Activated naive CD4-positive, alpha-beta T cell treated with anti-CD3 and anti-CD28 coated beads, Interleukin-2, amount 50 U/mL, for 24 hours (primary cell): ENCODE measurements around the gene BMP4.

Experiments used
- H3K27ac Mint-ChIP-seq: one replicate; pipeline ENCODE4 v1.8.0; 2021; ENCODE audit warnings: mild to moderate bottlenecking, mixed read lengths
- H3K27me3 Mint-ChIP-seq: one replicate; pipeline ENCODE4 v1.8.0; 2021; ENCODE audit warnings: mixed read lengths
- H3K36me3 Mint-ChIP-seq: one replicate; pipeline ENCODE4 v1.8.0; 2021; ENCODE audit warnings: mixed read lengths
- H3K4me1 Mint-ChIP-seq: one replicate; pipeline ENCODE4 v1.8.0; 2021; ENCODE audit warnings: mixed read lengths
- H3K4me3 Mint-ChIP-seq: one replicate; pipeline ENCODE4 v1.8.0; 2021; ENCODE audit warnings: mild to moderate bottlenecking, mixed read lengths
- H3K9me3 Mint-ChIP-seq: one replicate; pipeline ENCODE4 v1.8.0; 2021; ENCODE audit warnings: mixed read lengths

The BMP4 gene

DNA sequence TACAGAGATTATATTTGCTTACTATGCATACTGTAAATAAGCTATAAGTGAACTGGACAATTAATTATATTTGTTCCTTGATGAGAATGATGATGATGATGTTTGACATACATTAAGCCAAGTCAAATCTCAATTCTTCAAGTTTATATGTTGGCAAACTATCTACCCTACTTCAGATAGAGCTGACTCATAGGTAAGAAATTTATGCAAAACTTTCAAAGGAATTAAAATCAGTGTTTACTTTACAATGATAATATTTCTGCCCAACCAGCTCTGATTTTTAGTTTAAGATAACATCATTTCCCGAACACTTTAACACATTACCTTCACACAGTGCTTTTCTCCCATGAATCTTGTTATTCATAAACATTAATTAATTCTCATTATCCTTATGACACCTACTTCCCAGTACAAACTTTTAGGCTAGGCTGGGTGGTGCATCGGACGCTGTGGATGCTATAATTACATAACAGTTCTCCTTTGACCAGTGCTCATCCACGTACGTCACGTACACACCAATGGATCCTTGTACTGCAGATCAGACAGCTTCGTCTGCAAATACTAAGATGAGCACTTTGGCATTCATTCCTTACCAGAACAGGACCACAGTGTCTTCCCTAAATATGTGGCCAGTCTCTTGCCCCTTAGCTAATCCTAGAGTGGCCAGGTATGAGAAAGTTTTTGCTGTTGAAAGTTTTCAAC lies 18.3 kb downstream of the BMP4 start:
- Mint-ChIP-seq H3K36me3 (no peaks in the 10 kb centered on the region), H3K27me3 (peaks cover 8% of the 10 kb centered on the region), H3K27ac (no peak overlapping the region), H3K4me1 (no peaks in the 10 kb centered on the region), H3K9me3 (no peaks in the 10 kb centered on the region), H3K4me3 (no peak overlapping the region)

DNA sequence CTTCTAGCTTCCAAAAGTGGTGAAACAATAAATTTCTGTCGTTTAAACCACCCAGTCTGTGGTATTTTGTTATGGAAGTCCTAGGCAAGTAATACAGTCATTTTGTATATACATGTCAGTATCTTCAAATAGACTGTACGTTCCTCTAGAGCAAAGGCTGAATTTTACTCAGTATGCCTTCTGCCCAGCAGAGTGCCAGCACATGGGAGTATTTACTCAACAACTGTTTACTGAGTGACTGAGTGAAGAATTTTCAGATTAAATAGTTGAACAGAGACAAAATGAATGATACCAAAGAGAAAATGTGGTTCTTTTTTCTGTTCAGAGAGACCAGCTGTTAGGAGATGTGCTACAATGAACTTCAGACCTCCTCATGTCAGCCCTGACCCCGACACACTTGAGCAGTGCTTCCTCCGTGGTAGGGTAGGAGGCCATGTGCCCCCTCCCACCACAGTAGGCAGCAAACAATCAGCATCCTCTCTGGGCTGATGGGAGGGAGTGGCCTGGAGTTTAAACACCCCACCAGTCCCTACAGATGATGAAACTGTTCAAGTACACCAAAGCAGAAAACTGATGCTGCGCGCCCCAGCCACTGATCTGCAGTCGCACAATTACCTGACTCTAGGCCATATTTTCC lies 21.7 kb downstream of the BMP4 start:
- H3K27ac Mint-ChIP-seq: no peak overlapping the region
- H3K4me1 Mint-ChIP-seq: no peaks in the 10 kb centered on the region
- no peak overlapping the region for H3K4me3 Mint-ChIP-seq
- no peaks in the 10 kb centered on the region for H3K9me3 Mint-ChIP-seq
- peaks cover 6% of the 10 kb centered on the region for H3K27me3 Mint-ChIP-seq
- H3K36me3 Mint-ChIP-seq: no peaks in the 10 kb centered on the region

DNA sequence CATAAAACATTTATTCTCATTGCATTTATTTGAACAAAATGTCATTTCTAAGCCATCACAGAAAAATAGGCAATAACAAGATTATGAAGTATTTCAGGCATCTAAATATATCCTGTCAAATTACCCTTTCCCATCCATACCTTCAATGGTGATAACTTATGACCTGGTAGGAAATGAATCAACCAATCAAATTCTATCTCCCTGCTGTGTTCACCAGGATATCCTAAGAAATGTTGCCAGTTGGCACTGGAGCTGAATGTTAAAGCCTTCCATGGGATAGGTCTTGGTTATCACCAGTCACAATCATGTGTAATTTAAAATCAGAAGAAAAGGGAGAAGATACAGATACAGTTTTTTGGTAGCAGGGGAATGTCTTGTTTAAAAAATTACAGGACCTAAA lies 23.7 kb downstream of the BMP4 start:
- H3K27ac Mint-ChIP-seq: no peak overlapping the region
- no peaks in the 10 kb centered on the region for H3K4me1 Mint-ChIP-seq

DNA sequence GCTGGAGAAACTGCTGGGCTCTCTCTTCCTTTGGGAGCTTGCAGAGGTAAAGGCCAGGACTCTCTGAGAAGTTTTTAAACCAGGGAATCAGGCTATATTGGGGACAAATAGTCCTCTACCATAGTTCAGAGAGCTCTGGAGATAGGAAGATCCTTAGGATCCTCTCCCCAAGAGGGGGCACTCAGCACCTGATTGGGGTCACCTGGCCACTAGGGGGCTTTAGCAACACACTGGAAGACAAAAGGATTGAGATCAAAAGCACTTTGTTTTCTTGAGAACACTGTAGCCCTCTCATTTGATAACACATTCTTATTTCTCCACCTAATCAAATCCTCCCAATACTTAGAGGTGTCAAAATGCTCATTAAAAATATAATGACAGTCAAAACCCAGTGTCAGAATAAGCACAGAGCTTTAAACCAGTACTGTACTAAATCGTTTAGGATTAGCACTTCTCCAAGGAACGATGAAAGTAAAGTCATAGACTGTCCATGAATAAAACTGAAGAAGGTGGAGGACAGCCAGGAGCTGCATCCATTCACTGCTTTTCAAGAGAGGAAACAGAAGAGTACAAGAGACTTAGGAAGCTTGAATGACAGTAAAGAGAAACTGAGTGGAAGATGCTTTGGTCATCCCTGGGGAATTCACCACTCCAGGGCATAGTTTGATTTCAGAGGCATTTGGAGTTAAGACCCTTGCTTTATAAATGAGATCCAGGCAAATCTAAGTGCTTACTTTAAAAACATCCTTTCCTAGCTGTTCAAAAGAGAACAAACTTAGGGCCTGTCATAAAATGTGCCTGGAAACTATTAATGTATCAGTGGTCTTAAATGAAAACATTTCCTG lies 26.5 kb downstream of the BMP4 start:
- Mint-ChIP-seq H3K9me3 (no peaks in the 10 kb centered on the region), H3K4me1 (no peaks in the 10 kb centered on the region), H3K4me3 (no peak overlapping the region), H3K27ac (no peak overlapping the region), H3K36me3 (no peaks in the 10 kb centered on the region), H3K27me3 (peaks cover 11% of the 10 kb centered on the region)

More for the DNA sequence above, 23.7 kb downstream of the BMP4 start:
- Mint-ChIP-seq H3K9me3 (no peaks in the 10 kb centered on the region), H3K4me3 (no peak overlapping the region), H3K36me3 (no peaks in the 10 kb centered on the region), H3K27me3 (peaks cover 5% of the 10 kb centered on the region)

DNA sequence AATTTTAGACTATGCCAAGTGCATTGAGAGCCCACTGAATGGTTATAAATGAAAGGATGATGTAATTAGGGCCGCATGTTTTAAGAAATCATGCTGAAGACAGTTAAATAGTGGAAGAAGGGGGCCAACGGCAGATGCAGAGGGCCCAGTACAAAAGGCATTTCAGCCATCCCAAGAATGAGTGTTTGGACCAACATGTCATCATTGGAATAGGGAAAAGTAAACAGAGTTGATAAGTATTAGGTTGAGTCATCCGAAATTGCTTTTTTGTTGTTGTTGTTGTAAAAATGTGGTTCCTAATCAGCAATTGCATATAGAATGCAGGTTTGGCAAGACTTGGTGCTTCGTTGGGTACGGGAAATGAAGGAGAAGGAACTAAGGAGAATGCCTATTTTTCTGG lies 29.5 kb downstream of the BMP4 start:
- Mint-ChIP-seq H3K9me3 (no peaks in the 10 kb centered on the region), H3K4me3 (no peak overlapping the region), H3K4me1 (no peaks in the 10 kb centered on the region), H3K36me3 (no peaks in the 10 kb centered on the region), H3K27me3 (peaks cover 13% of the 10 kb centered on the region), H3K27ac (no peak overlapping the region)

DNA sequence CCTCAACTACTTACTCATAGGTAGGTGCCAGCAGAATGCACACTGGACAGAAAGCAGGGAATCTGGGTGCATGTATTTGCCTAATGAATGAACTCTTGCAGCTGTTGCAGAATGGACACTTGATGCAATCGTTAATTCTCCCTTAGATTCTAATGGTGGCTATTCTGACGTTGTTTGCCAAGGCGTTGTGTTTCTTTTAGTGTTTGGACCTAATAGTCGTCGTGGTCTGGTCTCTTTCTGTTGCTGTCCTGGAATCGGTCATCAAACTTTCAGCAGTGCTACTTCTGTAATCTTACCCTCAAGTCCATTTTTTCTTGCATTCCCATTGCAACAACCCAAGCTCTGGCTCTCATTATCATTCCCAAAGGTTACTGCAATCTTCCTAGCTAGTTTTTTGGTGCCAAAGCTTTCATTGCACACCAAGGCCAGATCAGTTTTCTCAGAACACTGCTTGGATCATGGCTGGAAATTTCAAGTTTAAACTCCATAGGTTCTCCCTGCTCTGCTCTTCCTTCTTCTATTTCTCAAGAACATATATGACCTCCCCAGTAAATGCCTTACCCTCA lies 31.3 kb downstream of the BMP4 start:
- Mint-ChIP-seq H3K27ac (no peak overlapping the region), H3K4me3 (no peak overlapping the region), H3K27me3 (peaks cover 13% of the 10 kb centered on the region), H3K4me1 (no peaks in the 10 kb centered on the region), H3K36me3 (no peaks in the 10 kb centered on the region), H3K9me3 (no peaks in the 10 kb centered on the region)

DNA sequence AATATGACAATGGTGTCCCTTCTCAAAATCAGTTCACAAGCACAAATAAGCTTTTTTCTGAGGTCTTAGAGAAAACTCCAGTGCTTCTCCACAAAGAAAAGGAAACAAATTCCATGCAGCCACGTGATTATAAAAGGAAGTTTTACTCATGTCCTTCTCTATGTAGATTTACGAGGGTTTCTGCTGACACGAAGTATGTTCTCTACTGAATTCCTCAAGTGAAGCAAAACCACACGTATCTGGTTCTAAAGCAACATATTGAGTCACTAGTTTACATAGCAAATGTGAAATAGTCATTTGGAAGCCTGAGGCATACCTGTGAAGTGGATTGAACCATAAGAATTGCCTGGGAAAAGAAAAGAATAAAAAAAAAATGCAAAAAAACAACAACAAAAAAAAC lies 31.9 kb downstream of the BMP4 start:
- no peaks in the 10 kb centered on the region for H3K9me3 Mint-ChIP-seq
- H3K4me1 Mint-ChIP-seq: no peaks in the 10 kb centered on the region
- H3K36me3 Mint-ChIP-seq: no peaks in the 10 kb centered on the region
- peaks cover 12% of the 10 kb centered on the region for H3K27me3 Mint-ChIP-seq
- H3K27ac Mint-ChIP-seq: no peak overlapping the region
- no peak overlapping the region for H3K4me3 Mint-ChIP-seq

DNA sequence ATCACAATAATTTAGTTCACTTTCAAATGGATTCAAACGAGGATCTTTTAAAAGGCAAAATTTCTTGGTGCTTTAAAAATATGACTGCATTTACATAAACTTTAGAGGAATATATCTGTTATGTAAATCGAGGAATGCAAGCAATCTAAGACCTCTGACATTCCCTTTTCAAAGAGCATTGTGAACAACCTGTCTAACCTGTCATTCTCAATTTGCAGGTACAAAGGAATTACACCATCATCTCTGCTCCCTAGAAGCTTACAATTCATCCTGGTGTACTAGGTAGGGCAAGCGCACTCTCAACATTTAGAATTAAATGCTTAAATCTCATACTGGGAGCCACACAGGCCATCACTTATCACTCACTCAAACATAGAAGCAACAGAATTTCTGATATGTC lies 35.6 kb downstream of the BMP4 start:
- Mint-ChIP-seq H3K36me3 (no peaks in the 10 kb centered on the region), H3K27ac (no peak overlapping the region), H3K4me3 (no peak overlapping the region), H3K27me3 (peaks cover 5% of the 10 kb centered on the region), H3K4me1 (no peaks in the 10 kb centered on the region), H3K9me3 (no peaks in the 10 kb centered on the region)

DNA sequence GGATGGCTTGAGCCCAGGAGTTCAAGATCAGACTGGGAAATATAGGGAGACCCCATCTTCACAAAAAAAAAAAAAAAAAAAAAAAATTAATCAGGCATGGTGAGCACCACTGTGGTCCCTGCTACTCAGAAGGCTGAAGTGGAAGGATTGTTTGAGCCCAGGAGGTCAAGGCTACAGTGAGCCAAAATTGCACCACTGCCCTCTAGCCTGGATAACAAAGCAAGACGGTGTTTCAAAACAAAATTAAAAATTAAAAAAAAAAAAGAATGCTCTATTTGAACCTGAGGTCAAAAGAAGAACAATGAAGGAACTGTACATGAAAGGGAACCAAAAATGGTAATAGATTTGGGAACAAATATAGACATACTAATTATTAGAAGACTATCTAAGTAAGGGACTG lies 40.4 kb downstream of the BMP4 start:
- peaks cover 11% of the 10 kb centered on the region for H3K9me3 Mint-ChIP-seq
- H3K27me3 Mint-ChIP-seq: peaks cover 1% of the 10 kb centered on the region

DNA sequence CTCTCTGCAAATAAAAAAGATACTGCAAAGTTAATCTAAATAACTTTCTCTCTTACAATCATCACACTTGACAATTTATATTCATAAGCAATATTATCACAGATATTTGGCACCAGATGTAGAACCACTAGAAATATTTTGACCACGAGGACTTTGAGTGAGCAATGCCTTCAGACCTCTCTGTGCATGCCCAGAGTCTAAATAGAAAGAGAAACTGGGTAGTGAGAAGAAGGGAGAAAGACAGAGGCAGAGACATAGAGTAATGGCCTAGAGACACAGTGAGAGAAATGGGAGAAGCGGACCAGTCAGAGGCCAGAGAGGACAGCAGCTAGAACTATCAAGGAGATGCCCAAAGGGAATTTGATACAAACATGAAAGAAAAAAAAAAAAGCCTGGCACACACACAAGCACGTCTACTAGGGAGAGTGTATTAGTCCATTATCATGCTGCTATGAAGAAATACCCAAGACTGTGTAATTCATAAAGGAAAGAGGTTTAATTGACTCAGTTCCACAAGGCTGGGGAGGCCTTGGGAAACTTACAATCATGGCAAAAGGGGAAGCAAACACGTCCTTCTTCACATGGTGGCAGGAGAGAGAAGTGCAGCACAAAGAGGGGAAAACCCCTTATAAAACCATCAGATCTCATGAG lies 41.1 kb downstream of the BMP4 start:
- no peak overlapping the region for H3K27ac Mint-ChIP-seq
- H3K36me3 Mint-ChIP-seq: no peaks in the 10 kb centered on the region
- H3K27me3 Mint-ChIP-seq: peaks cover 1% of the 10 kb centered on the region
- H3K4me3 Mint-ChIP-seq: no peak overlapping the region
- peaks cover 11% of the 10 kb centered on the region for H3K9me3 Mint-ChIP-seq
- H3K4me1 Mint-ChIP-seq: no peaks in the 10 kb centered on the region

More for the DNA sequence above, 40.4 kb downstream of the BMP4 start:
- no peaks in the 10 kb centered on the region for H3K4me1 Mint-ChIP-seq
- H3K36me3 Mint-ChIP-seq: no peaks in the 10 kb centered on the region
- no peak overlapping the region for H3K27ac Mint-ChIP-seq
- H3K4me3 Mint-ChIP-seq: no peak overlapping the region

DNA sequence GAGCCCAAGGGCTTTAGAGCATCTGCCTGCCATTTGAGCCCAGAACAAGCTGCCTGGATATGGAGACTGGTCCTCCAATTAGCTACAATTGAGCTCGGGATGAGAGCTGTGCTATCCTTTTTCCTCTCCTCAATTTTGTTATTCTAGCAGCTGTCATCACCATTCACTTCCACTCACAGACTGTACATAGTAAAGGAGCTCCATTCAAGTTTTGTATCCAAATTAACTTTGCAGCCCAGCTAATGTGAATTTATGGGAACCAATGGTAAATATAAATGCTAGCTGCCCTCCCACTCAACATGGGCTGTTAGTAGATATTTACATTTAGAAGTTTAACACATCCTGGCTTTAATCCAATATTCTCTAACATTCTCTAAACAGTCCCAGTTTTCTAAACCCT lies 44.6 kb downstream of the BMP4 start:
- Mint-ChIP-seq H3K4me1 (no peaks in the 10 kb centered on the region), H3K27ac (no peak overlapping the region), H3K4me3 (no peak overlapping the region), H3K9me3 (peaks cover 11% of the 10 kb centered on the region), H3K36me3 (no peaks in the 10 kb centered on the region), H3K27me3 (no peaks in the 10 kb centered on the region)

DNA sequence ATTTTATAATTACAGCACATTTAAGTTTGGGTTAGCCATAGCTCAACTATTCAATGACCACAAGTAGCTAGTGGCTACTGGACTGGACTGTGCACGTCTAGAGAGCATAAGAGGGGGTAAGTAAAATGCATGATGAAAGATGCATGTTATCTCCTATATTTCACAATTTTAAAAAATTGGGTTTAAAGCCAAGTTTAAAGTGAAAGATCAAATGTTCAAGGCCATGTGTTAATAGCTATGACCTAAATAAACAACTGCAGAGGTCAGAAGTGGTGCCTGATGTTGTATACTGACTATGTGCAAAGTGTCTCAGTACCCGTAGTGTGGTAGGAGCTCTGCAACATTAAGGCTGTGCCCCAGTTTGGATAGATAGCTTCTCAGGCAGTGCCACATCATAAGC lies 48.2 kb downstream of the BMP4 start:
- H3K27me3 Mint-ChIP-seq: no peaks in the 10 kb centered on the region
- no peak overlapping the region for H3K27ac Mint-ChIP-seq
- H3K4me1 Mint-ChIP-seq: no peaks in the 10 kb centered on the region
- H3K36me3 Mint-ChIP-seq: peaks cover 2% of the 10 kb centered on the region
- no peak overlapping the region for H3K4me3 Mint-ChIP-seq
- H3K9me3 Mint-ChIP-seq: peaks cover 15% of the 10 kb centered on the region

DNA sequence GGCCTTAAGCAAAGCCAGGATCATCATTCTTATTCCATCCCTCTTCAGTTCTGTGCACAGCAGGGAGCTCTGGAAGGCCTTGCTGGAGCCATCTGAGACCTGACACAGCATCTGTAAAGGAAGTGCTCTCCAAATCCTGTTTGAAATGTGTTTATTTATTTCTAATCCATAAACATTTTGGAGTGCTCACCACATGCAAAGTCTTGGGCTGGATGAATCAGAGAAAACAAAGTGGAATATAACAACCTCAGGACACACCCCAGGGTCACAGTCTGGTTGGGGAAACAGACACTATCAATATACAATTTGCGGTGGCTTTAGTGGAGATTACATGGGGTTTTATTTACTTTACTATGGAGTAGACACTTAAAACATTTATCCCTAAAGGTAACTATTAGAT lies 54.3 kb downstream of the BMP4 start:
- H3K4me1 Mint-ChIP-seq: no peaks in the 10 kb centered on the region
- H3K4me3 Mint-ChIP-seq: no peak overlapping the region
- H3K27me3 Mint-ChIP-seq: no peaks in the 10 kb centered on the region
- no peak overlapping the region for H3K27ac Mint-ChIP-seq
- peaks cover 9% of the 10 kb centered on the region for H3K9me3 Mint-ChIP-seq
- H3K36me3 Mint-ChIP-seq: peaks cover 2% of the 10 kb centered on the region

DNA sequence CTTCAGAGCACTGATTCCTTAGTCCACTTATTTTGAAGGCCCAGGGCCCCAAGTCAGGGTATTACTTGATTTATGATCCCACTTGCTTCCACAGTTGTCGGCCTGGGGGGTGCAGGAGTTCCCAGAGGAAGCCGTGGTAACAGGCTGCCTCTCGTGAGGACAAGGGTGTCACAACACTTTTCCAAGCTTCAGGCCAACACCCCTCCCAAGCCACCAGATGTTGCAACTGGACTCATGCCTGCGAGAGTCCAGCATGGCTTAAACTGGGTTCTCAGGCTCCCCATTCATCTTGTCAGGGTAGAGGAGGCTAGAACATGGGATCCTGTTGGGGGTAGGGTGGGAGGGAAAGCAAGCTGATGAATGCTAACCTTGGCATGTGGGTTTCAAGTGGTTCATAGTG lies 56.1 kb downstream of the BMP4 start:
- Mint-ChIP-seq H3K27me3 (no peaks in the 10 kb centered on the region), H3K36me3 (peaks cover 2% of the 10 kb centered on the region), H3K9me3 (peaks cover 6% of the 10 kb centered on the region), H3K4me3 (no peak overlapping the region), H3K4me1 (no peaks in the 10 kb centered on the region), H3K27ac (no peak overlapping the region)
